ENCODE results near the gene TP53BP2. TPM values are rescaled to one million over a fixed set of nuclear protein-coding genes. Genes with fewer than 3 reads are reported as not detected.

The TP53BP2 gene
- total and polyA plus RNA-seq, 2 donors (not counting 3 experiments of a cell fraction or from before 2014, with no cell fraction given): 21.9 to 51.9 TPM

GRCh38 chr1:223780318-223780717 lies 65.4 kb downstream of the TP53BP2 start:
- DNase-seq (ENCODE audit: low read depth, low spot score): no peak
- FAIRE-seq: no peak
- CTCF ChIA-PET: interaction anchor here (1.2 to 2.1 kb wide), 2 partner anchors 9 to 20 kb away, joined by 3 to 5 read pairs; no protein-coding TSS in a partner anchor
- POLR2A ChIA-PET: no interaction called here
- peaks cover 11 to 16% of the 10 kb centered on the region in 2 experiments for H3K36me3 ChIP-seq (ENCODE audit: control insufficient read depth in 2 of 2, extremely low read depth in 1 of 2, insufficient read depth in 2 of 2, low read length in 2 of 2)
- TSS peak; percentile 23 for BruUV-seq (replicated peaks)
- no peak overlapping the region for H2AFZ ChIP-seq (ENCODE audit: low read depth, low read length)
- dilution Hi-C loops (cut with MboI; ENCODE audit: extremely low pct_ligation_motif_present, low sequenced_read_pairs): no loop called here
- H3K9me3 ChIP-seq (replicated peaks; ENCODE audit: control insufficient read depth, insufficient read depth, low read length): no peaks in the 10 kb centered on the region
- no peak for TF ChIP-seq POLR2A (IDR thresholded peaks at IDR 0.05; ENCODE audit: low read depth, low read length)
- TF ChIP-seq JUN (IDR thresholded peaks at IDR 0.05; ENCODE audit: borderline replicate concordance, insufficient read depth, insufficient read length, low read depth): no peak
- no peak for TF ChIP-seq FOS (IDR thresholded peaks at IDR 0.05; ENCODE audit: borderline replicate concordance, insufficient read depth, low read length)
- TF ChIP-seq, protein P1, sequence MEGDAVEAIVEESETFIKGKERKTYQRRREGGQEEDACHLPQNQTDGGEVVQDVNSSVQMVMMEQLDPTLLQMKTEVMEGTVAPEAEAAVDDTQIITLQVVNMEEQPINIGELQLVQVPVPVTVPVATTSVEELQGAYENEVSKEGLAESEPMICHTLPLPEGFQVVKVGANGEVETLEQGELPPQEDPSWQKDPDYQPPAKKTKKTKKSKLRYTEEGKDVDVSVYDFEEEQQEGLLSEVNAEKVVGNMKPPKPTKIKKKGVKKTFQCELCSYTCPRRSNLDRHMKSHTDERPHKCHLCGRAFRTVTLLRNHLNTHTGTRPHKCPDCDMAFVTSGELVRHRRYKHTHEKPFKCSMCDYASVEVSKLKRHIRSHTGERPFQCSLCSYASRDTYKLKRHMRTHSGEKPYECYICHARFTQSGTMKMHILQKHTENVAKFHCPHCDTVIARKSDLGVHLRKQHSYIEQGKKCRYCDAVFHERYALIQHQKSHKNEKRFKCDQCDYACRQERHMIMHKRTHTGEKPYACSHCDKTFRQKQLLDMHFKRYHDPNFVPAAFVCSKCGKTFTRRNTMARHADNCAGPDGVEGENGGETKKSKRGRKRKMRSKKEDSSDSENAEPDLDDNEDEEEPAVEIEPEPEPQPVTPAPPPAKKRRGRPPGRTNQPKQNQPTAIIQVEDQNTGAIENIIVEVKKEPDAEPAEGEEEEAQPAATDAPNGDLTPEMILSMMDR (IDR thresholded peaks at IDR 0.05; ENCODE audit: extremely low read depth in 1 of 2, insufficient read depth in 1 of 2, low read depth in 1 of 2, low read length in 2 of 2): no peak
- TF ChIP-seq, protein P2, sequence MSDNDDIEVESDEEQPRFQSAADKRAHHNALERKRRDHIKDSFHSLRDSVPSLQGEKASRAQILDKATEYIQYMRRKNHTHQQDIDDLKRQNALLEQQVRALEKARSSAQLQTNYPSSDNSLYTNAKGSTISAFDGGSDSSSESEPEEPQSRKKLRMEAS (IDR thresholded peaks at IDR 0.05; ENCODE audit: insufficient read depth, insufficient read length): no peak
- TF ChIP-seq MYC (IDR thresholded peaks at IDR 0.05; ENCODE audit: low read depth, low read length): no peak
- TF ChIP-seq EZH2 (IDR thresholded peaks at IDR 0.05; ENCODE audit: borderline replicate concordance, low read depth, low read length, severe bottlenecking): no peak
- no peak for TF ChIP-seq POLR2AphosphoS5 (IDR thresholded peaks at IDR 0.05; ENCODE audit: insufficient read depth, low read depth, low read length)
- TF ChIP-seq GATA2 (IDR thresholded peaks at IDR 0.05; ENCODE audit: insufficient read depth, insufficient read length, low read depth, low read length): no peak
- no peak overlapping the region for H3K4me2 ChIP-seq (ENCODE audit: insufficient read depth, low read length)
- no peaks in the 10 kb centered on the region for H3K79me2 ChIP-seq (ENCODE audit: control insufficient read depth, insufficient read depth, low read length)
- H3K27ac ChIP-seq (ENCODE audit: insufficient read depth, low read depth, low read length): no peak overlapping the region
- H3K9me1 ChIP-seq (replicated peaks; ENCODE audit: control insufficient read depth, extremely low read depth, insufficient read depth, low read length): no peaks in the 10 kb centered on the region
- H3K9ac ChIP-seq (replicated peaks; ENCODE audit: extremely low read depth, insufficient read depth, low read length): no peak overlapping the region
- intact Hi-C loops (cut with micrococcal nuclease): no loop called here
- H3K4me3 ChIP-seq (replicated peaks in 1 of 3; ENCODE audit: insufficient read depth in 1 of 3, low read depth in 1 of 3, low read length in 3 of 3): no peak overlapping the region
- H3K4me1 ChIP-seq (ENCODE audit: control insufficient read depth, extremely low read depth, insufficient read depth, low read length): peaks cover 19% of the 10 kb centered on the region
- no peaks in the 10 kb centered on the region for H4K20me1 ChIP-seq (replicated peaks; ENCODE audit: control insufficient read depth, extremely low read depth, insufficient read depth, low read length)
- no peaks in the 10 kb centered on the region for H3K27me3 ChIP-seq (ENCODE audit: control insufficient read depth in 2 of 2, insufficient read depth in 2 of 2, low read length in 2 of 2)
